Lower leg skin (tissue), 3 donors: ENCODE results near the gene RAVER2.

Source experiments
- CTCF ChIP-seq, 3 donors: fragments of 450-650 bp; IDR thresholded peaks; one replicate each; pipeline ENCODE4 v1.5.1; 2016; ENCODE audit warnings: antibody characterized with exemption in 3 of 3, mild to moderate bottlenecking in 3 of 3, moderate library complexity in 2 of 3
- POLR2A ChIP-seq, 2 donors: fragments of 450-650 bp; IDR thresholded peaks; one replicate each; pipeline ENCODE4 v1.6.1; 2016 to 2017; ENCODE audit warnings: antibody characterized with exemption in 2 of 2, mild to moderate bottlenecking in 1 of 2, moderate library complexity in 1 of 2

GRCh38 chr1:64699327-64699726 lies 45.5 kb upstream of the RAVER2 start:
- TF ChIP-seq POLR2A (IDR thresholded peaks at IDR 0.05) (no peak), CTCF (IDR thresholded peaks at IDR 0.05) (no peak)
